Measurements from ENCODE around the gene CELF2.
"Not testable (repeated sequence)": the region's sequence is repeated elsewhere in the genome, so short reads cannot be mapped to it uniquely, and the experiment has no call there.

Gene CELF2

DNA sequence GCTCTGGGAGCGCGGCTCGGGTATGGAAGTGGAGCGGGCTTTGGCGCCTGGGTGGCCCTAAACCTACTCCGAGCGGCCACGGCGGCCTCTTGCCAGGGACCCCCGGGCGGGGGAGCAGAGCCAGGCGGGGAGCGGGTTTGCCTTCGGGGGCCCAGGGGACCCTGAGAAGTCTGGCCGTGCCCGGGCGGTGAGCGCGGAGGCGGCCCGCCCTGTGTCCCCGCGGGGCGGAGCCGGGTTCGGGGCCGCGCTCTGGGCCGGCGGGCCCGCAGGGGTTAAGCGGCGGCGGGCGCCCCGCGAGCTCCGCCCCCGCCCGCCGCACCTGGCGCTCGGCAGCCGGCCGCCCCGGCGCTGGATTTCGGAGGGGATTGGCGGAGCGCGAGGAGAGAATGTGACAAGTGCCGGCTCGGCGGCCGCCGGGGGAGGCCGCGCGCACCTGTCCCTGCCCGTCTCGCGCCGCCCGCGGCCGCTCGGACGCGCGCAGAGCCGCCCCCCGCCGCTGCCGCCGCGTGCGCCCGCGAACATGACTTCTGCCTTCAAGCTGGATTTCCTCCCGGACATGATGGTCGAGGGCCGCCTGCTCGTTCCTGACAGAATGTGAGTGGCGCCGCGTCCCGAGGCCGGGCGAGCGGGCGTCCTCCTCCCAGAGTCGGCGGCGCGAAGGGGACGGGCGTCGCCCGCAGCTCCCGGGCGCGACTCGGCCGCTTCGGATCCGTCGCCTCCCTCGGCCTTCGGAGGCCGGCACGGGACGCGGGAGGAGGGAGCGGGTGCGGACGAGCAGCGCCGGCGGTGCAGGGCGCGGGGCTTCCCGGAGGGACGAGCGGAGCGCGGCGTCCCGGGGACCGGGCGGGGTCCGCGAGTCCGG, at the start of gene CELF2:
CELF2 (plus strand) TSS at position 303 of the 862 bp plus-strand sequence; CDS start at position 521, 218 bp downstream.
- no peak for DNase-seq (ENCODE audit: low read depth, low spot score)

DNA sequence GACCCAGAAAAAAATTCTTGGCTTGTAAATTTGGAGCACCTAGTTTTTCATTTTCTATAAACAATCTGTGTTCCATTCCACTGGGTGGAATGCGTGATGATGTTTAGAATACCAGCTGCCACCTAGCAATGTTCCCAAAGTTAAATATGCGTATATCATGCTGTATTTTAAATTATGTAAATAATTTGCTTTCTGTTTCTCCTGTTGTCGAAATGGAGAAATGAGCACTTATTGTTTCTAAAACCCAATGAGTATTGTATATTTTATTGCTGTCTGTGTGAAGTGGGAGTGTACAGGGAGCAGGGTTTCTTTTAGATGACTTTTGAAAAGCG, 49.4 kb upstream of the CELF2 start:
- DNase-seq (ENCODE audit: low read depth, low spot score) = no peak

DNA sequence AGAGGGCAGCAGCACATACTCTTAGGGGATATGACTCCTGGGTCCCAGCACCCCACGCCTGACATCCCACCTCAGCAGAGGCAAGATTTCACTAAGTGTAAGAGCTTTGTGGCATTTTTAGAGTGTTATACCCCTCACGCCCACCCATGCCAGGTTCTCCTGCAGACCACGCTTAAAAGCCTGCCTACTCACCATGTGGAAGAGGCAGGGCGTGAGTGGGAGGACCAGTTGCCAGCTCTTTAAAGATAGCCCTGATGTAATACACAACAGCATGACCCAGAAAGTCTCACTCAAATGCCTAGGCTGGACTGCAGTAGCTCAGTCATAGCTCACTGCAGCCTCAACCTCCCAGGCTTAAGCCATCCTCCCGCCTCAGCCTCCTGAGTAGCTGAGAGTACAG, 44.4 kb upstream of the CELF2 start:
- no peak for DNase-seq (ENCODE audit: low read depth, low spot score)

DNA sequence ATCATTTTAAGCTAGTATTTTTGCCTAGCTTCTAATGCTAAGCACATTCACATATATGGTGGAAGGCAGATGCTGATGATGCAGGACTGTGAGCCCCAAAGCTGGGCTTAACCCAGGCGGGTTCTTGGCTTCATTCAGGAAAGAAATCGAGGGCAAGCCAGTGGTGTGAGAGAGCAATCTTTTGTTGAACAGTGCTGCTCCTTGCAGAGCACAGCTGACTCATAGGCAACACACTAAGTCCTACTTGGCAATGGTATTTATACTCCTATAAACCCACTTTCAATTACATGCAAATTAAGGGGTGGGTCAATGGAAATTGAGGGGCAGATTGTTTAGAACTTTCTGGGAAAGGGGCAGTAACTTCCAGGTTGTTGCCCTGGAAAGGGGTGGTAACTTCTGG, 42.0 kb upstream of the CELF2 start:
- DNase-seq (ENCODE audit: low read depth, low spot score) = no peak

DNA sequence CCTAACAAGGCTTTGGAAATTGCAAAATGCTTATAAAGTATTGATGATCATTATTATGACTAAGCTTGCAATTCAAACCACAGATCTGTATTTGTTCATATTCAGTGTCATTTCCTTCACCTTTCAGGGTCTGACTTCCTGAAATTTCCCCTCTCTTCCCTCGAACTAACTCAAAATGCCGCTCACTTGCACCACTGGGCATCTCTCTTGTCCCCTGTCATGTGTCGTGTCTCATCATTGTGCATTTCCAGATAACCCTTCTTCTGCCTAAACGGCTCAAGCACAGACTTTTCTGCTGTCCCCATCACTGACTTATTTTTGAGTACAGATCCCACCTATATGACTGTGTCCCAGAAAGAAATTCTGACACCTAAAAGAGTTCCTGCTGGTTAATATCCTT, 41.0 kb upstream of the CELF2 start:
- DNase-seq (ENCODE audit: low read depth, low spot score) = no peak

DNA sequence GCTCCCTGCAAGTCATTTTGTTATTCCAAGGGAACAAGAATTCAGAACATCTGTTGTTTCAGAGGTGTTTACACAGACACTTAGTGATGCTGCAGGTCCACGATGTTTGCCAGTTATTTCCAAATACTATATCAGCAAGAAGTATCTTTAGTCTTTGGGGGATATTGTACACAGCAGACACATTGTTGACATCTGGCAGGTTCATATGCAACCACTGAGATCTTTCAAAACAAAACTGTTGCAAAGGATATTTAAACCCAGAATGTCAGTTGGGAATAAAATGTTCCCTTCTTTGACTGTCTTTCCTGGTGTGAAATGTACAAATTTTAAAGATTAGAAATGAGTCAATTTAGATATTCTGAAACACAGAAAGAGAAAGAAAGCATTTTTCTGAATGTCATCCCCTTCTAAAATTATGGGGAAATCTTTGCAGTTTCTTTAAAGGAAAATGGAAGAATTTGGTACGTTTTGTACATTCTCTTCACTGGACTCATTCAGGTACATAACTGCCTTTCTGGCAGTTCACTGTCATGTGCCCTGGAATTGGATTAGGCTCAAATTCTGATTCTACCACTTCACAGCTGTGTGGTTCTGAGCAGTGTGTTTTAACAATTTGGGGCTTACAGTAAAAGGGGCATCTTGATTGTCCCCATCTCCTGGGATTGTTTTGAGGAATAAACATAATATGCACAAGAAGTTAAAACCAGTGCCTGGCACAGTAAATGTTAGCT, 40.3 kb upstream of the CELF2 start:
- no peak for DNase-seq (ENCODE audit: low read depth, low spot score)

DNA sequence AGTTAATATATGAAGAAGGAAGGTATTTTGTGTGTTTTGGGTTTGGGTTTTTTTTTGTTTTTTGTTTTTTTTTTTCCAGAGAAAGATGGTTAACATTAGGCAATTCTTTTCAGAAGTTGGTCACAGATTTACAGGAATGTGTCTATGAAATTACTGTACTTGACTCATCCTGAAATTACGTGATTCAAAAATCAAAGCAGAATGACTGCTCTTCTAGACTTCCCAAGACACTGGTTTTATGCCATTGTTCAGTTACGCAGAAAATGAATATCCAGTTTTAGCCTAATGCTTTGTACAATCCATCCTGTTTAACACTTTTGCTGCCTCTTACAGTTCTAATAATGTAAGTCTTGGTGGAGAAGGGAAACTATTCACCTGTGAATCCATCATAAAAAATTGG, 39.7 kb upstream of the CELF2 start:
- no peak for DNase-seq (ENCODE audit: low read depth, low spot score)

DNA sequence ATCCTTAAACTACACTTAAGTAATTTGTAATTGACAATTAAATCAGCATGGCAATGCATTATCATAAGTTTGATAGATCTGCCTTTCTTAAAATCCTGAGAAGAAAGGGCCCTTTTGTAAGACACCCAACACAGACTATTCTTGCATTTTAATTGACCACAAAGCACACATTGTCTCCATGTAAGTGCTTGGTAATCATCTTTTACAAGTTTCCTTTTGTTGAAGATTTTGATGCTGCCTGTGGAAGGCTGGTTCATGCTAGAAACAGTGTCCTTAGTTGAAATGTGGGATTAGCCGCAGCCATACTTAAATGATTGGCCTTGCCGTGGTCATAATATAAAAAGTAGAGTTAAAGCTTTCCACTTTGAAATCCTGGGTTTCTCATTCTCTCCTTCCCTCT, 32.3 kb upstream of the CELF2 start:
- DNase-seq (ENCODE audit: low read depth, low spot score) = no peak

DNA sequence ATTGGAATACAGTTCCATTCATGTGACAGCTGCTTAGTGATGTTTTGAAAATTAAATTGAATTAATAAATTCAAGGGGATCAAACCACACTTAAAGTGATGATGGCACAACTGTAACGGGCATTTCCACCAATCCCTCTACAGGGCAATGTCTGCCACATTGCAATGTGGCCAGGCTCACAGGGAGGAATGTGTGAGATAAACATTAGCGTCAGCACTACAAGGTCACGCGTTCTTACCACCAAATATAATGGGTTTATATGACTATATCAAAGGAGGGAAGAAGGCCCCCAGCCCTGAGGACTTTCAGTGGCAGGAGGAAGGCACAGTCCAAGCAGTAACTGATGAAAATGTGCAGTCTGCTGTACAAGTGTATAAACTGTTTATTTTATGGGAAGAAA, 31.1 kb upstream of the CELF2 start:
- no peak for DNase-seq (ENCODE audit: low read depth, low spot score)

DNA sequence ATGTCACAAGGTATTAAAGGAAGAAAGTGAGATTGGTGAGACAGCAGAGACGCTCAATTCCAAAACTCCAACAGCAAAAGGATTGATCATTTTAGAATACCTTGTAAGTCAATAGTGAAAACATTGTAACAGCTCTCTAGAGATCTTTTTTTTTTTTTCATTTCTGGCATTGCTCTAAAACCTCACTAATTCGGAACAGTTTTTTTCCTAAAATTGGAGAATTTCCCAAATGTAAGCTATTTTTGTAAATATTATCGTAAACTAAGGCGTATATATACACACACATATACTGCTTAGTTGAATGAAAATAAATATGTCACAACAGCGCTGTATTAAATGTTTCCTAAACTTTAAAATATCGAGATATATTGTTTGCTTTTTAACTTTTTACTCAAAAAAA, 30.6 kb upstream of the CELF2 start:
- DNase-seq (ENCODE audit: low read depth, low spot score) = no peak

DNA sequence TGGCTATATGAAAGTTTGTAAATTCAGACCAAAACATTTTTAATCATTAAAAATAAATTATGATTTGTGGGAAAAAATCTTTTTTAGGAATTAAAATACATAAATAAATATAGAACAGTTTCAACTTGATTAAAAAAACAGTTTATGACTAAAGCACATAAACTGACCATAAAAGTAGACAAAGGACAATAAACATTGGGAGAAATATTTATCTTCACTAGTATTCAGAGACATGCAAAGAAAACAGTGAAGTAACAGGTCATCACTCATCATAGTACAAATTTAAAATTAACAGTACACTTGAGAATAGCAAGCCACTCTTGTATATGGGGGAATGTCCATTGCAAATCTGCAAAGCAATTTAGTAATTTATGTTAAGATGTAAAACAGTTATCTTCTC, 28.0 kb upstream of the CELF2 start:
- no peak for DNase-seq (ENCODE audit: low read depth, low spot score)

DNA sequence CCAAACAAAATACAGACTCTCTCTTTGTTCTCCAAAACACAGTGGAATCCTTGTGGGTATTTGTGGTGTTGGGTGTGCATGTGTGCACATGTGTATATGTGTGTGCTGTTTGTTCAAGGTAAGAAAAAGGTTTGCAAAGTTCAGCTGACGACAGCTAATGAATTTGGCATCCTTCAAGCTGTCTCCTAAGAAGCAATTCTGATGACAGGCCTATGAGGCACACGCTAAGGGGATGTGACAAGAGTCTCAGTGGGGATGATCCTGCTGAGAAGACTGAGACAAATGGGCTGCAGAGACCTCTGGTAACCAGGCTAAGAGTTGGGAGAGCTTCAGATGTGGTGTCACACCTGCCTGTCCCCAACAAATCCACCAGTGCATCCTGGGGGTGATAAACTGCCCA, 26.5 kb upstream of the CELF2 start:
- no peak for DNase-seq (ENCODE audit: low read depth, low spot score)

DNA sequence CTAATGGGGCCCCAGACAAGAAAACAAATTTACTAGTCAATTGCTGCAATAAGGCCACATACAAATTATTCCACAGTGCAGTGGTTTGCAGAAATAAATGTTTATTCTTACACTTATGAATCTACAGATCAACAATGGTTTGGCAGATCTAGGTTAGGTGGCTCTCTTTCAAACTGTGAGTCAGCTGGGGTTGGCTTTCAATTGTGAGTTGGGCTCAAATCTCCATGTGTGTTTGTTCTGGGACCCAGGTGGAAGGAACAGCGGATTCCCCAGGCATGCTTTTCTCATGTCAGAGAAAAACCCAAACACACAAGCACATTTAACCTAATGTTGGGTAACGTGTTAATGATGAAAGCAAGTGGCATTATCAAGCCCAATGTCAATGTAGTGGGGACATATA, 25.6 kb upstream of the CELF2 start:
- DNase-seq (ENCODE audit: low read depth, low spot score) = no peak

DNA sequence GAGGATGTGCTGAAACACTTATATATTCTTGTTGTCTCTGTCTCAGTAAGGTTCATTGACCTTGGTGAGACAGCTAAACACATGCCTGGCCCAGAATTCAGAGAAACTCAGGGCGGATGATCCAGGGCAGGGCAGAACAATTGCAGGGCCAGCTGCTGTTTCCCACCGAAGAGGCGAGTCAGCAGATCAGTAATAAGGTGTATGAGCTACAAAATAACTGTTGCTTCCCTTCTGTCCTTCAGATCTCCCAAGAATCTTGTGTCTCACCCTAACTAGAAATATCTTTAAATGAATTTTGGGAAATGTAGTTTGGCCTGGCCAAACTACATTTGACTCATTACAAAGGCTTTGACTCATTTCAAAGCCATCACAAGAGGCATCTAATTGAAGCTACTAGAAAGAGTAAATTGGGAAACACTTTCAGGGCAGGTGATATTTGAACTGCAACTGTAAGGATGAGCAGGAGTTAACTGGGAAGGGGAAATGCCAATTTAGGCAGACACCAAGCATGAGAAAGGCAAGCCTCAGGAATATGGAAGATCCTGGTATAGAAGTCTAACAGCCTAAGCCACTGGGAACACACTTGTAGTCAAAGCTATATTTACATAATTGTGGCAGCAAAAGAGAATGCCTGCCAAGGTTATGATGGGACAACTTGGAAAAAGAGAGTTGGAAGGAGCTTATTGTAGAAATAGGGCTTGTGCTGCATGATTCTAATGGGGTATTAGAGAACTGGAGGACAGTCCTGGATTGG, 24.5 kb upstream of the CELF2 start:
- DNase-seq (ENCODE audit: low read depth, low spot score) = no peak

DNA sequence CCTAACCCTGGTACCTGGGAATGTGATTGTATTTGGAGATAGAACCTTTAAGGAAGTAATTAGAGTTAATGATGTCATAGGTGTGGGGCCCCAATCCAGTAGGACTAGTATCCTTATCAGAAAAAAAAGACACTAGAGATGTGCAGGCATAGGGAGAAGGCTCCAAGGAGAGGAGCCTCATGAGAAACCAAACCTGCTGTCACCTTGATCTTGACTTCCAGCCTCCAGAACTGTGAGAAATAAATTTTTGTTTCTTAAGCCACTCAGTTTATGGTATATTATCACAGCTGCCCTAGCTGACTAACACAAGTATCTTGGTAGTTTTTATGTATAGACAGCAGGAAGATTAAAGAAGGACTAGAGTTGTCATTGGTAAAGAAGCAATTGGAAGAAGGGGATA, 23.9 kb upstream of the CELF2 start:
- no peak for DNase-seq (ENCODE audit: low read depth, low spot score)

DNA sequence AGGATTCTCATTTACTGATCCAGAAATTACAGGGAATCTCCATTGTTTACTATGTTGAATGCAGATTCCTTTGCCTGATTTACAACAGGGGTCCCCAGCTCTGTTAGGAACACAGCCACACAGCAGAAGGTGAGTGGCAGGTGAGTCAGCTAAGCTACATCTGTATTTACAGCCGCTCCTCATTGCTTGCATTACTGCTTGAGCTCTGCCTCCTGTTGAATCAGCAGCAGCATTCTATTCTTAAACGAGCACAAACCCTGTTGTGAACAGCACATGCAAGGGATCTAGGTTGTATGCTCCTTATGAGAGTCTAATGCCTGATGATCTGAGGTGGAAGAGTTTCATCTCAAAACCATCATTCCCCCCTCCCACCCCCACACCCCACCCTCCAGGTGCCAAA, 23.3 kb upstream of the CELF2 start:
- no peak for DNase-seq (ENCODE audit: low read depth, low spot score)

DNA sequence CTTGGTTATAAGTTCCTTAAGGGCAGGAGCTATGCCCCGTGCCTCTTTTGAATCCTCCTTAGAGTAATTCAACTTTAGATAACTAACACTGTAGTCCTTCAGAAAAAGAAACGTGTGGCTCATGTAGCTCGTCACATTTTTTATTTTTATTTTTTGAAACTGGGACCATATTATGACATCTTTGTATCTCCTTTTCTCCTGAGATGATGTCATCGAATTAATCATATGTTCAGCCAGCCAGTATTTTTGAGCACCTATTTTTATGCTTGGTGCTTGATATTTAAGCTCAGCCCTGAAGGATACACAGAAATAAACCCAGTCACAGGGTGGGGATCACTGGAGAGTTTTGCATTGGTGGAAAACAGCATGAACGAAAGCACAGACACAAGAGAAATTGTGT, 22.6 kb upstream of the CELF2 start:
- no peak for DNase-seq (ENCODE audit: low read depth, low spot score)

DNA sequence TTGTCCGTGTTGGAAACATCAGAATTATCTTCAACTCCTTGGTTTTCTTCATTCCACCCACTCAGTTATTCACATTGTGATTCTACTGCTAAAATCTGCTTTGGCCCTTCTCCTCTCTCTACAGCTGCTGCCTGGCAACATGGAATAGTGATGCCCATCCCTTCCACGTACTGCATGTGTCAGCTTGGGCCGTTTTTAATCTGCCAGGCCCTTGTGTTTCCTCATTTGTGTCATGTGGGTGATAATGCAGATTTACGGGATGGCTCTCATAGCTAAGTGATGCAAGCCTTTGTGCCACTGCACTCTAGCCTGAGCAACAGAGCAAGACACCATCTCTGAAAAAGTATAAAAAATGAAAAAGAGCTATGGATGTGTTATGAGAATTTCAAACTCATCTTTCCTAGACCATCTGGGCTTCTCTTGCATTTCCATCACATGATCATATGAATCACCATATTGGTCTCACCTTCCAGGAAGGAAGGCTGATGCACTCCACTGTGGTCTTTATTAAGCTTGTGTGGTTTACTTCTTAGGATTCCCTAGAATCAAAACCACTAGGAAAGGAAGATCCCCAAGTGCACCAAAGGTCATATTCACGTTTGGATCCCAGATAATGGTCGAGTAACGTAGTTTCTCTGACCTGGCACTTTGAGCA, 20.6 kb upstream of the CELF2 start:
- no peak for DNase-seq (ENCODE audit: low read depth, low spot score)

DNA sequence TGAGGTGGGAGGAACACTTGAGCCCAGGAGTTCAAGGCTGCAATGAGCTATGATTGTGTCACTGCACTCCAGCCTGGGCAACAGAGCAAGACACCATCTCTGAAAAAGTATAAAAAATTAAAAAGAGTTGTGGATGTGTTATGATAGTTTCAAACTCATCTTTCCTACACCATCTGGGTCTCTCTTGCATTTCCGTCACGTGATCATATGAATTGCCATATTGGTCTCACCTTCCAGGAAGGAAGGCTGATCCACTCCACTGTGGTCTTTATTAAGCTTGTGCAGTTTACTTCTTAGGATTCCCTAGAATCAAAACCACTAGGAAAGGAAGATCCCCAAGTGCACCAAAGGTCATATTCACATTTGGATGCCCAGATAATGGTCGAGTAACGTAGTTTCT, 18.2 kb upstream of the CELF2 start:
- not testable (repeated sequence) for DNase-seq (ENCODE audit: low read depth, low spot score)

DNA sequence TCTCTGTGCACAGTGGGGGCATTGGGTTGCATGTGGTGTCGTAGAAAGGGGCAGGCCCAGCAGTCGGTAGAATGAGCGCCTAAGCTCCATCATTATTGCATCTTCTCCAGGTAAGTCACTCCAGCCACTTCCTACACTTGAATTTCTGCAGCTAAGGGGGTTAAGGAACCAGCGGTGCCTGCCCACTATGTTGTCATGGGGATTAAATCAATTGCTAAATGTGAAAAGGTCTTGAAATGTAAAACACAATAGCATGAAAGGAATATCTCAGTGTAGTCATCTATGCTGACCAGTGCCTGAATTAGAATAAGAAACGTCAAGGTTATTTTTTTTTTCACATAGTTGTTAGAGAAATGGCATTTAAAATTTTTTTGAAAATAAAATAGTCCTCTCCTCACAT, 15.2 kb upstream of the CELF2 start:
- DNase-seq (ENCODE audit: low read depth, low spot score) = no peak

DNA sequence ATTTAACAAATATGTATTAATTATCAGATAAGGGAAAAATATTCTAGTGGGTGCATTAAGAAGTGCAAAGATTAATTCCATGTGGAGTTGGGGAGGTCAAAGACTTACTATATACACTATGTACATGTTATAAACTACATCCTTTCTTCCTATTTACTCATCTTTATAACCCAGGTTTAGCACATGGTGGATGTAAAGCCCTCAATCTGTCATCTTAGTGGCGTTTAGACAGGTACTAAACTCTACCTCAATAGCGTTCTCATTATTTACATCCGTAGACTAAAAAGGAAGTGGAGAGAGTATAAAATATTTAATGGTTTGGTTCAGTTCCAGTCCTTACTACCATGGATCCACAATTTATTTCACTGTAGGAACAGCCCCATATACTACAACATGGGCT, 14.8 kb upstream of the CELF2 start:
- no peak for DNase-seq (ENCODE audit: low read depth, low spot score)

DNA sequence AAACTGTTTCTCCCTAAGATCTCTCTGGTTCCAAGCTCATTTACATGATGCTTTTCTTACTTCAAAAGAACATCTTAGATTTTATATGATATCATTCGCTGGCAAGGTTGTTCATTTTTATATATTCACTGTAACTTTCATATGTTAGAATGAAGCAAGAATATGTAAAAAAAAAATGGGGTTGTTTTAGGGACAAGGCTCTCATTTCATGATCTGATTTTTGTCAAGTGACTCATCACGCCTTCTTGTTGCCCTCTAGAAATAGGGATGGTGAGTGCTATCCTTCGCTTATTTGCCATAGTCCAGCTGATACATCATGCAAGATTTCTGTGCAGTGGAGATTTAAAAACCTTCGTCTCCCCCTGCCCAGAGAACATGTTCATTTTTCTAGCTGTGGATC, 14.0 kb upstream of the CELF2 start:
- DNase-seq (ENCODE audit: low read depth, low spot score) = no peak

All from brain pericyte (primary cell).